Measurements from ENCODE around the gene TMEM120B. TPM values are rescaled to one million over a fixed set of nuclear protein-coding genes. Genes with fewer than 3 reads are reported as not detected.

The TMEM120B gene
- total RNA-seq, 1 donor, result 8.0 TPM

GRCh38 chr12:121795034-121795968 is 82.7 kb downstream of the TMEM120B start:
- H3K4me3 ChIP-seq (ENCODE audit: low read depth, low read length), result no peak overlapping the region
- TF ChIP-seq, protein P1, sequence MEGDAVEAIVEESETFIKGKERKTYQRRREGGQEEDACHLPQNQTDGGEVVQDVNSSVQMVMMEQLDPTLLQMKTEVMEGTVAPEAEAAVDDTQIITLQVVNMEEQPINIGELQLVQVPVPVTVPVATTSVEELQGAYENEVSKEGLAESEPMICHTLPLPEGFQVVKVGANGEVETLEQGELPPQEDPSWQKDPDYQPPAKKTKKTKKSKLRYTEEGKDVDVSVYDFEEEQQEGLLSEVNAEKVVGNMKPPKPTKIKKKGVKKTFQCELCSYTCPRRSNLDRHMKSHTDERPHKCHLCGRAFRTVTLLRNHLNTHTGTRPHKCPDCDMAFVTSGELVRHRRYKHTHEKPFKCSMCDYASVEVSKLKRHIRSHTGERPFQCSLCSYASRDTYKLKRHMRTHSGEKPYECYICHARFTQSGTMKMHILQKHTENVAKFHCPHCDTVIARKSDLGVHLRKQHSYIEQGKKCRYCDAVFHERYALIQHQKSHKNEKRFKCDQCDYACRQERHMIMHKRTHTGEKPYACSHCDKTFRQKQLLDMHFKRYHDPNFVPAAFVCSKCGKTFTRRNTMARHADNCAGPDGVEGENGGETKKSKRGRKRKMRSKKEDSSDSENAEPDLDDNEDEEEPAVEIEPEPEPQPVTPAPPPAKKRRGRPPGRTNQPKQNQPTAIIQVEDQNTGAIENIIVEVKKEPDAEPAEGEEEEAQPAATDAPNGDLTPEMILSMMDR (IDR thresholded peaks at IDR 0.05; ENCODE audit: insufficient read depth, low read length), result peak; percentile 95
- DNase-seq (ENCODE audit: low read depth), result peak; percentile 90

GRCh38 chr12:121796855-121797751 is 84.6 kb downstream of the TMEM120B start:
- DNase-seq (ENCODE audit: low read depth), result peak; percentile 87
- TF ChIP-seq, protein P1 (IDR thresholded peaks at IDR 0.05; ENCODE audit: insufficient read depth, low read length), result peak; percentile 44
- peak overlapping the region; percentile 63 for H3K4me3 ChIP-seq (ENCODE audit: low read depth, low read length)

DNA sequence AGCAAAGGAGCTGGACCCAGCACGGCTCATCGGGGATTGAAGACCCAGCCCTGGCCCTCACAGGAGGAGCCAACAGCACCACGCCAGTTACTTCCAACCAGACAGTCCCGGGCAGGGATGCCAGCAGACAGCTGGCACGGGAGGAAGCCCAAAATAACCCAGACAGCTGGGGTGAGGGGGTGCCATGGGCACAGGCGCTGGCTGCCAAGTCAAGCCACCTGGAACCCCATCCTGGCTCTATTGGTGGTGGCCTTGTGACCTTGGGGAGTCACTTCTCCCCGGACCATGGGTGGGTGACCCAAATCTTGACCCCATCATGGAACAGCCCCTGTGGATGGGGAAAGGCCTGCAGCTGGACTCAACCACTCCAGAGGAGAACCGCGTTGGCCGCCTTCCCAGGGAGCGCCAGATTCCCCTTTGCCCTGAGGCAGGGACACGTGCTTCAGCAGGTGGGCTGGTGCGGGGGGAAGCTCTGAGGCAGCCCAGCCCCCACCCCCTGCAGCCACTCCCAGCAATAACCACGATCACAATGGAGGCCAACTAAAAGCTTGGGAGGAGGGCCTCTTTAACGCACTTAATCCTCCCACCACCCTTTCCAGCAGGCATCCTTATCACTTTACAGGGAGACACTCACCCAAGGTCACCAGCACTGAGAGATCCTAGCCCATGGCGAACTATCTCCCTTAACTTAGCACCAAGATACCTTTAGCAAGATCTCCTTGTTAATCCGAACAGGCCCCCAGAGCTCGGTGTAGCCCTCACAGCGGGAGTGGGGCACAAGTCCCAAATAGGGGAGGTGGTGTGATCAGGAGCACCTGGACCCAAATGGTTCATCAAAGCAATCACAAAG is 85.6 kb downstream of the TMEM120B start:
- peak; percentile 46 for DNase-seq (ENCODE audit: low read depth)
- H3K4me3 ChIP-seq (ENCODE audit: low read depth, low read length), result peak overlapping the region; percentile 63
- TF ChIP-seq, protein P1 (IDR thresholded peaks at IDR 0.05; ENCODE audit: insufficient read depth, low read length), result no peak

DNA sequence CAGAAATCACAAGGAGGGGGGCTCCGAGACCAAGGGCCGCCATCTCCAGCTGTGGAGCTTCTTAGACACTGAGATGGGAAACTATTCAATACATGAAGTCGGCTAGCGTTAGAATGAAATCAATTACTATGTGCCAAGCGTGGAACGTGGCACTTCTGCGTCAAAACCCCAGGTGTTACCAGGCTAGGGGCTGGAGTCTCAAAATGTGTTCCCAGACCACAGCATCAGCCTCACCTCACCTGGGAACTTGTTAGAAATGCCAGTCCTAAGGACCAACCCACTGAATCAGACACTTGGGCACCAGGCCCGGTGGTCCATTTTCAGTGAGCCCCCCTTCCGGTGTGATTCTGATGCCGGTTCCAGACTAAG is 86.2 kb downstream of the TMEM120B start:
- no peak for DNase-seq (ENCODE audit: low read depth)

DNA sequence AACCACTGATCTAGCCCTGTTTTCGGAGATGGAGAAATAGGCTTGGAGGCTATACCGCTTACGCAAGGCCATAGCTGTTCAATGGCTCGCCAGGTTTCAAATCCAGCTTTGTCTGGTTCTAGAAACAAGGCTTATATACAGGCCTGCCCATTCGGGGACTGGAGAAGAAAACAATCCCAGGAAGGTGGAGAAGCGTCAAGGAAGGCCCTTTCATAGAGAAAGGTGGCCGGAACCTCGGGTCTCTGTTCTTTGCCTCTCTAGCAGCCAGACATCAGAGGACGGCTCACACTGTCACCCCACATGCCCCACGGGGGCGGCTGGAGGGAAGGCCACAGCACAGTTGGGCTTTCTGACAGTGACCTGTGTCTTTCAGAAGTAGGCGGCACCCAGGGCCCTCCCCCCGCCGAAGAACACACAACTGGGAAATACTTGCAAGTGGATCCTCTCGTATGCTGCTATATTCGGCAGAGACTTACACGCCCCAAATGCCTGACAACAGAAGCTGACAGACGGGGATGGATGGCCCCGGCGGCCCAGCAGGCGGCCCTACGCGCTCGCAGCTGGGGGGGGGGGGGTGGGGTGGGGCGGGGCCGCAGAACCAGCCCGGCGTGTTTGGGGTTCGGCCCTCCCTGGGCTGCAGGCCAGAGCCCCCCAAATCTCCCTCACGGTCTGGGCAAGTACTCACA is 86.7 kb downstream of the TMEM120B start:
- DNase-seq (ENCODE audit: low read depth), result peak; percentile 83

More for the DNA sequence above, 86.2 kb downstream of the TMEM120B start:
- TF ChIP-seq, protein P1 (IDR thresholded peaks at IDR 0.05; ENCODE audit: insufficient read depth, low read length), result no peak
- H3K4me3 ChIP-seq (ENCODE audit: low read depth, low read length), result peak overlapping the region; percentile 63

More for the DNA sequence above, 86.7 kb downstream of the TMEM120B start:
- H3K4me3 ChIP-seq (ENCODE audit: low read depth, low read length), result peak overlapping the region; percentile 67
- TF ChIP-seq, protein P1 (IDR thresholded peaks at IDR 0.05; ENCODE audit: insufficient read depth, low read length), result no peak
